A673 (cell line): ENCODE measurements around the gene GRWD1. TPM values are rescaled to one million over a fixed set of nuclear protein-coding genes. Genes with fewer than 3 reads are reported as not detected.

Experiments
- BruUV-seq: library from RNA; stranded (reverse); fragments of 400-500 nt; replicated peaks from 2 replicates; lab custom pipeline; 2021; lab: Mats Ljungman, UMichigan
- CTCF ChIA-PET: fragments of 300-600 bp; sonication (Branson Sonifier 250); formaldehyde crosslinking; loops from one replicate; lab custom pipeline; 2022; ENCODE audit warnings: antibody characterized with exemption; lab: Charles Lee
- POLR2A ChIA-PET: fragments of 300-600 bp; sonication (Branson Sonifier 250); formaldehyde crosslinking; loops from one replicate; lab custom pipeline; 2022; ENCODE audit warnings: antibody characterized with exemption; ENCODE audit not compliant: low non-redundant PET; lab: Charles Lee
- DNase-seq: peaks from one replicate; pipeline ENCODE4 v3.0.0-alpha.2; 2015; ENCODE audit warnings: low spot score
- H3K27ac ChIP-seq: fragments of 200-600 bp; sonication (generic); 2 replicates; pipeline ENCODE4 v1.5.1; 2016; ENCODE audit warnings: mixed run types, low read depth, mild to moderate bottlenecking, mixed read lengths, antibody characterized with exemption, low read length; ENCODE audit not compliant: poor library complexity, severe bottlenecking
- H3K27me3 ChIP-seq: fragments of 200-600 bp; sonication (generic); replicated peaks from 2 replicates; pipeline ENCODE4 v1.6.1; 2017; ENCODE audit warnings: mixed run types, low read depth, mild to moderate bottlenecking, mixed read lengths, antibody characterized with exemption, low read length; ENCODE audit not compliant: insufficient read depth, poor library complexity
- H3K36me3 ChIP-seq: fragments of 200-600 bp; sonication (generic); 2 replicates; pipeline ENCODE4 v1.6.1; 2016; ENCODE audit warnings: mixed run types, mild to moderate bottlenecking, mixed read lengths, antibody characterized with exemption, low read length; ENCODE audit not compliant: insufficient read depth, poor library complexity, severe bottlenecking
- H3K4me1 ChIP-seq: fragments of 200-600 bp; sonication (generic); 2 replicates; pipeline ENCODE4 v1.6.1; 2017; ENCODE audit warnings: mixed run types, mild to moderate bottlenecking, mixed read lengths, antibody characterized with exemption, low read length; ENCODE audit not compliant: insufficient read depth, poor library complexity, severe bottlenecking
- H3K4me3 ChIP-seq: fragments of 200-600 bp; sonication (generic); 2 replicates; pipeline ENCODE4 v1.5.1; 2016; ENCODE audit warnings: low read depth, mixed run types, mild to moderate bottlenecking, mixed read lengths, low read length; ENCODE audit not compliant: poor library complexity, severe bottlenecking
- H3K9me3 ChIP-seq: fragments of 200-600 bp; sonication (generic); 2 replicates; pipeline ENCODE4 v1.6.1; 2016; ENCODE audit warnings: mixed run types, low read depth, mild to moderate bottlenecking, mixed read lengths, antibody characterized with exemption, low read length; ENCODE audit not compliant: poor library complexity, severe bottlenecking
- CTCF ChIP-seq: fragments of 300-800, 200-600 bp; sonication (generic); conservative IDR thresholded peaks from 2 replicates; pipeline ENCODE4 v1.5.1; 2017; ENCODE audit warnings: low read depth, mild to moderate bottlenecking, antibody characterized with exemption, low read length, moderate library complexity, mixed read lengths
- EZH2 ChIP-seq: fragments of 200-600 bp; sonication (generic); IDR thresholded peaks from 2 replicates; pipeline ENCODE4 v1.6.1; 2017; ENCODE audit warnings: borderline replicate concordance, low read depth, mild to moderate bottlenecking, mixed read lengths, antibody characterized with exemption, low read length; ENCODE audit not compliant: poor library complexity, severe bottlenecking
- intact Hi-C: fragments of 100-400 bp; cut with micrococcal nuclease; formaldehyde crosslinking; loops from one replicate; pipeline ENCODE4 v1.10.0; 2022; ENCODE audit not compliant: unreplicated experiment
- total RNA-seq: library from RNA; stranded (reverse); gene quantifications from 2 replicates; pipeline ENCODE4 v1.2.3, GENCODE V29; 2021

GRWD1 gene
- total RNA-seq, 1 experiment from 2014 or later = 109 TPM

- Histone ChIP-seq H3K36me3 (peaks cover 82% of the 10 kb centered on the region), H3K4me1 (peaks cover 5% of the 10 kb centered on the region), H3K4me3 (no peak overlapping the region), H3K27me3 (no peaks in the 10 kb centered on the region), H3K27ac (peak overlapping the region; percentile 16), H3K9me3 (no peaks in the 10 kb centered on the region)
- BruUV-seq = no TSS peak
- no peak for TF ChIP-seq EZH2
- TF ChIP-seq CTCF = no peak
- intact Hi-C loops = no loop called here
- ChIA-PET CTCF (no interaction called here), POLR2A (no interaction called here)
- no peak for DNase-seq
These were observed 29.7 kb downstream of the GRWD1 start for GRCh38 chr19:48475369-48476068.

GRCh38 chr19:48476176-48476575, 30.4 kb downstream of the GRWD1 start:
- POLR2A ChIA-PET = no interaction called here
- H3K27me3 ChIP-seq = no peaks in the 10 kb centered on the region
- TF ChIP-seq EZH2 (no peak), CTCF (no peak)
- peaks cover 7% of the 10 kb centered on the region for H3K4me1 ChIP-seq
- intact Hi-C loops = no loop called here
- no peak for DNase-seq
- no TSS peak for BruUV-seq
- CTCF ChIA-PET = no interaction called here
- no peaks in the 10 kb centered on the region for H3K9me3 ChIP-seq
- no peak overlapping the region for H3K27ac ChIP-seq
- H3K36me3 ChIP-seq = peaks cover 75% of the 10 kb centered on the region
- no peak overlapping the region for H3K4me3 ChIP-seq

GRCh38 chr19:48477067-48477685, 31.4 kb downstream of the GRWD1 start:
- BruUV-seq = no TSS peak
- CTCF ChIA-PET = no interaction called here
- intact Hi-C loops = no loop called here

More at GRCh38 chr19:48477067-48477685, 31.4 kb downstream of the GRWD1 start:
- H3K36me3 ChIP-seq = peaks cover 65% of the 10 kb centered on the region
- peaks cover 7% of the 10 kb centered on the region for H3K4me1 ChIP-seq
- no peak overlapping the region for H3K4me3 ChIP-seq
- no peaks in the 10 kb centered on the region for H3K9me3 ChIP-seq
- POLR2A ChIA-PET = no interaction called here
- no peak overlapping the region for H3K27ac ChIP-seq
- TF ChIP-seq CTCF (no peak), EZH2 (no peak)
- no peak for DNase-seq
- H3K27me3 ChIP-seq = no peaks in the 10 kb centered on the region
